OCI-M2 (cell line): Measurements from ENCODE around the gene NEK11.

ENCODE experiments used
- DNase-seq: peaks from one replicate; lab custom pipeline; 2025; ENCODE audit not compliant: unreplicated experiment; lab: John Stamatoyannopoulos, UW

The NEK11 gene

DNA sequence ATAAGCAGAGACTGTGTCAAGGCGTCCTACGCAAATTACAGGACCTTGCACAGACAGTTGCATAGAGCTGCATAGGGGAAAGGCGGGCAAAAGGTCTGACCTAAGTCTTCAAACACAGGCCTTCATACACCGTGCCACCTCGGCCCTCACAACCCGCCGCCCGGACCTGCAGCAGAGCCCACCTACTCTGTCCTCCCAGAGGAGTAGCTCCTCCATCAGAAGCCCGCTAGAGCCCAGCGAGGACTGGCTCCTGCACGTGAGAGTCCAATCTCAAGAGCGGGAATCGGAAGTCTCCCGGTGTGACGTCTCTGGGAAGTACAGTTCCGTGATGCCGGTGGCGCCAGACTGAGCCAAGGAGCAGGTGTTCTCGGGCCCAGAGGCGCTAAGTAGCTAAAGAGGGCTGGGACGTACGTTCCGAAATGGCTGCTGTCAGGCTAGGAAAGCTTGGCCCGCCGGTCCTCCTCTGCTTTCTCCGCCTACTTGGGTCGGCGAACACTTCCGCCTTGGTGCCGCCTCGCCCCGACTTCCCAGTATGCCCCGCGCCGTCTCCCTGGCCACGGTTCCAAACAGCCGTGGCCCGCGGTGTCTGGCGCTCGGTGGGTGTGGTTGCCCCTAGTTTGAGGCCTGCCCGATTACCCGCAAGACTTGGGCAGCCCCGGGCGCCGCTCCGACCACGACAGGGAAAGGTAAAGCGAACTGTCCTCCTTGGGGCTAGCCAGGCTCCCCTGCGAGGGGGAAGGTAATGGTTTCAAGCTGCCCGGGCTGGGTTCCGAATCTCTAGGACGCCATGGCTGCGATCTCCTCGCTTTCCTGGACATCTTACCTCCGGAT is at the start of gene NEK11, which contains the start of gene ASTE1:
NEK11 (plus strand) TSS at position 557 of the 831 bp plus-strand sequence. CDS start 2,832 bp downstream, outside the sequence.
ASTE1 (minus strand) TSS at position 505 of the 831 bp plus-strand sequence. CDS start 1,519 bp downstream, outside the sequence.
- peak; percentile 42 for DNase-seq

- no peak for DNase-seq
Measured at GRCh38 chr3:130979117-130979516, 47.6 kb upstream of the NEK11 start.

DNA sequence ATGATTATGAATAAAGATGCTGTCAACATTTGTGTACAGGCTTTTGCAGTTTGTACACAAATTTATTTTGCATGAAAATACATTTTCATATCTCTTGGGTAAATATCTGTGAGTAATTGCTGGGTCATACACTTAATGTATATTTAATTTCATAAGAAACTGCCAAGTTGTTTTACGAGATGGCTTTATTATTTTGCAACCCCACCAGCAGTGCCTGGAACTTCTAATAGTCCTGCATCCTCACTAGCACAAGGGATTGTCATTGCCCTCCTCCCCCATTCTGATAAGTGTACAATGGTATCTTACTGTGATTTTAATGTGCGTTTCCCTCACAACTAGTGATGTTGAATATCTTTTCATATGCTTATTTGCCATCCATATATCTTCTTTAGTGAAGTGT is 45.2 kb upstream of the NEK11 start:
- no peak for DNase-seq

DNA sequence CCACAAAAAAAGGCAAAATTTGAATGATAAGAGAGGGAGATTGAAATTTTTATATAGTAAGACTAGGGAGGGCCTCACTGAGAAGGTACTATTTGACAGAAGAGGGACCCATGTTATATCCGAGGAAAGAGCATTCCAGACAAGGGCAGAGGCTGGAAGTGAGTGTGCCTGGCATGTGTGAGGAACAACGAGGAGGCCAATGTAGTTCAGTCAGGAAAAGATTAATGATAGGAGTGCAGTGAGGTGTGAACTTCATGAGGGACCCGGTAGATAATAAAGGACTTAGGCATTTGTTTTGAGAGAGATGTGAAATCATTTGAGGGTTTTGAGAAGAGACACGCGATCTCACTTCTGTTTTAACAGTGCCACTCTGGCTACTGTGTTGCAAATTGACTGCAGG is 36.4 kb upstream of the NEK11 start:
- DNase-seq: no peak

DNA sequence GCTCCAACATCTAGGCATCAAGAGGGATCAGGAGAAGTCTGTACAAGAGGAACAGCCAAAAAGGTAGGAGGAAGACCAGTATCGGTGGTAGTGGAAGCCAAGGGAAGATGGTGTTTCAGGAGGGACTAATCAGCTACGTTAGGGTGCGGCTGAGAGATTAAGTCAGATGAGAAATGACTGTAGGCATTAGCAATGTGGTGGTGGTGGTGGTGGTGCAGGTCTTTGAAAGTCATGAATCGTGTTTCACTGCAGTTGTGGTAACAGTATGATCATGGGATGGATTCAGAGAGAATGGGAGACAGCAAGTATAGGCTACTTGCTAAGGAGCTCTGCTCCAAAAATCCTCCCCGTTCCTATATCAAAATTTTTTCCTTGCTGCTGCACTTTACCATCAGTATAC is 35.6 kb upstream of the NEK11 start:
- DNase-seq: no peak

DNA sequence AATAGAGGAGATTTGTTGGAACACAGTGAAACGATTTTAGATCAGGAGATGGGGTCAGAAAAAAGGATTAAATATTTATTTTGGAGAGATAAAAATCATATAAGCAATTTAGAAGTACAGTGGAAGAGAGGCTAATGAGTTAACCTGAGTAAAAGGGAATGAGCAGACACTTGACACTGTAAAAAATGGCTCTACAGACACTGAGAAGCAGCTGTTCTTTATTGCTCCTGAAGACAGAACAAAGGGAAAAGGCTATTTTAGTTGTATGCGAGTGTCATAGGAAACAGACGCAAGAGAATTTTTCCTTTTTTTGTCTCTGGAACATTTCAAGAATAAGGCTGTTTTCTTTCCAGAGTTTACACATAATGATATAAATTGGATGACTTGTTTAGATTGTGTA is 34.3 kb upstream of the NEK11 start:
- DNase-seq: no peak

- no peak for DNase-seq
Measured at GRCh38 chr3:130997289-130997688, 29.4 kb upstream of the NEK11 start.

- no peak for DNase-seq
Measured at GRCh38 chr3:131001071-131001470, 25.6 kb upstream of the NEK11 start.

GRCh38 chr3:131004603-131005002 is 22.1 kb upstream of the NEK11 start:
- DNase-seq: no peak

DNA sequence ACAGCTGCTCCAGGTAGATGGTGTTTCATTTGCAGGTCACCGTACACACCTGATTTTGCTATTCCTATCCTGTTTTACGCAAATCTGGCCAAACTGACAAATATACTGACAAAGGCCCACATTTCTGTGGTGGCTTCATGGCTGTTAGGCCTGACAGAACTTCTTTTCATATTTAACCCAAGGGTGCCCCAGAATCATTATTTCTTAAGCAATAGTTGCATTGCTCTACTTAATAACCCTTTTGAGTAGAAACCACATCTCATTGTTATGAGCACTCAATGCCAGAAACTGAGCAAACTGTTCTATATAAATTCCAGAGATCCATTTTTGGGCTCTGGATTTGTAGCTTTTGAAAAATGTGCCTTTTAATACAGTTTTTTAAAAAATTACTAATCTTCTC is 19.4 kb upstream of the NEK11 start:
- DNase-seq: no peak

DNA sequence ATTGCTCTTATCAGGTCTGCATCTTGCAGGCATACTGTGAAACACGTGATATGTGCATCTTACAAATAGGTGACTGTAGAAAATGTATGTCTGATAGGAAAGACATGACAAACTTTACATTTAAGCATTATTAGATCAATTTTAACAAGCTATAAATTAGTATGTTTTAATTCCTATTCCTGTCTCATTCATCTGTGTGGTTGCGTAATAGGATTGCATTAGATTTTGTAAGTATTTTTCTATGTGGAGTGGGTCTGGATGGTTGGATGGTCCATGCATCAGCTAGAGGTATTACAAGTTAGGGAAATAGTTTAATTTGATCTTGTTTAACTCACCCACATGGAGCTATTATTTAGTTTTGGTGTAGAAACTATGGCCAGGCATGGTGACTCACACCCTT is 18.9 kb upstream of the NEK11 start:
- DNase-seq: no peak

GRCh38 chr3:131008326-131008725 is 18.4 kb upstream of the NEK11 start:
- DNase-seq: no peak

DNA sequence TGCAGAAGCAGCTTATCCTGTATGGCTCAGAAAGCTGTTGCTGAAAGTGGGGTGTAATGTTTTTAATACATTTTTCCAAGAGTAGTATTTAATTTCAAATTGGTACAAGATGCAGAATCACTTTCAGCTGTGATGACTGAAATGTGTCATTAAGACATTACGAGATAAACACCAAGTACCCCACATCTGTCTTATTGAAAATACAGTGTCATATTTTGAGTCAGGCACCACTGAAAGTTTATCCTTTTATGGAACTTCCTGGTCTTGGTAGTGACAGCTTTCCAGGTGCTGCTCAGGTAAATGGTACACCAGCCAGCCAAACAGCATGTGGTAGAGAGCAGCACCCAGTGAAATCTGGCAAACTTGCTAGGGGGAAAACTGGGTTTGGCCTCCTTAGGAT is 17.0 kb upstream of the NEK11 start:
- DNase-seq: no peak

DNA sequence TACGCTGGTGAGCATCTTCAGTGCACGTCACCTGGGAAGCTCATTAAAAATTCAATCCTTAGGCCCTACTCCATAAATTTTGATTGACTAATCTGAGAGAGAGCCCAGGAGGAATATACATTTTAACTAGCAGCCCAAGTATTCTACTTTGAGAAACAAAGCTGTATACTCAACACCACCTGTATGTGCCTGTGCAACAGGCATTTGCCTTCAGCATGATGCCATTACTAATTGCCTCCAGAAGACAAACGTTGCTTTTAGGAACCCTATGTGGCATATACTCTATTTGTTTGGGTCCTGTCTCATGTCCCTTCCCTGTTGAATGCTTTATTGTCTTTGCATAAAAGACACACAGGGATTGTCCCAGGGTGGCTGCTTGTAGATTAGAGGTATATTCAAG is 7.7 kb upstream of the NEK11 start:
- DNase-seq: no peak

GRCh38 chr3:131020122-131020693 is 6.5 kb upstream of the NEK11 start:
- DNase-seq: no peak

- no peak for DNase-seq
Measured at GRCh38 chr3:131025539-131025938, 1.1 kb upstream of the NEK11 start.

DNA sequence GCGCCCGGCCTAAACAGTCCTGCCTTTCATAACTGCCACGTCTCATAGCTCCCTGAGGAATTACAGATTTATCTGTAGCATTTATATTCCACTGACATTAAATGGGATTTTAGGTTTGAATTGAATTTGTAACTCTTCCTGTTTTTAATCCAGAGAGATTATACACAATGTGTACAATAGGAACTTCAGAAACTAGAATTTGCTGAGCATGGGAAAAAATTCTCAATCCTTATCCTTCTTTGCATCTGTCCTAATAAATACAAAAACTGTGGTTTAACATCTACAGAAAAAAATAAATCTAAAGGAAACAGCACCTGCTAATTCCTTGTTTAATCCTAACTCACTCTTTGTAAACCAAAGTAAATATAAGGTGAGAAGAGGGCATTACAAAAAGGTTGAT is 2.2 kb downstream of the NEK11 start:
- no peak for DNase-seq

DNA sequence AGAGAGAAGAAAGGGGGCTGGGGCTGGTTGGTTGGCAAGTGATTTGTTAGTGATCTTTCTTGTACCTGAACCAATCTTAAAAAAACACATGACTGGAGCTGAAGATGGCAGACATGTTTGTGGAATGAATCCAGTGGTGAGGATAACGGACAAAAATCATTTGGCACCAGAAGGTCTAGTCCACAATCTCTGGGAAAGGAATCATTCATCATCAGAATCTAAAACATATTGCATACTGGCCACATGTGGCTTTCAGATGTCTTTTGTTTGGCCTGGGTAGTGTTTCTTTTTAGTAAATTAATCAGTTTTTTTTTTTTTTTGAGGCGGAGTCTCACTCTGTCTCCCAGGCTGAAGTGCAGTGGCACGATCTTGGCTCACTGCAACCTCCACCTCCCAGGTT is 5.0 kb downstream of the NEK11 start:
- no peak for DNase-seq

DNA sequence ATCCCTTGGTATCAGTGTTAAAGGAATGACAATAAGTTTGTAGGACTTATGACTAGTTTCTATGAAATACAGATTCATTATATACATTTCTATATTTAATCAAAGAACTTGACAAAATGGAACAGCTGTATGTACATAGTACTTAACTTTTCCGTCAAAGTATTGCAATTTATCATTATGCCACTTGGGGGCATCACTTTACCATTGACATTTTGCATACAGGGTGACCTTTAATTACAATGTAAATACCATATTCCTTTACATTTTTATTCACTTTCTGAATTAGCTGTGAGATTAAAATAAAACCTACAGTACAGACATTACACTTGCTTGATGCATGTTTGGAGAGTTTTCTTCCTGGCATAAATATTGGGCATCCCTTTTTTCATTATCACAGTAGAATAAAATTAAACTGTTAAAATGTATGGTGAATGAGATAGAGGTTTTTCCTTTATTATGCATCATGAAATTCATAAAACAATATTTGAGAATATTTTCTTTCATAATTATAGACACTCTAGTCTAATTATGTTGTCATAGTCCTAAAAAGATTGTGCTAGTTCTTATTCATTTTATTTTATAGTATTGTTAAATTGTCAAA is 6.9 kb downstream of the NEK11 start:
- peak; percentile 41 for DNase-seq

GRCh38 chr3:131036200-131036816 is 9.6 kb downstream of the NEK11 start:
- no peak for DNase-seq

- no peak for DNase-seq
Measured at GRCh38 chr3:131036986-131037385, 10.3 kb downstream of the NEK11 start.

- no peak for DNase-seq
Measured at GRCh38 chr3:131038326-131038725, 11.6 kb downstream of the NEK11 start.
